Heart left ventricle (tissue), 16 donors: Measurements from ENCODE around the gene SNTB2. TPM values are rescaled to one million over a fixed set of nuclear protein-coding genes. Genes with fewer than 3 reads are reported as not detected.

Experiments
- ATAC-seq, 4 donors: fragments of 200-7000 bp; cut with Tn5 transposase; one replicate each; pipeline ENCODE4 v1.9.1; 2020 to 2022; ENCODE audit warnings: moderate library complexity in 4 of 4, mild to moderate bottlenecking in 3 of 4, moderate number of reproducible peaks in 1 of 4
- DNase-seq, 5 donors: peaks; one replicate each; pipeline ENCODE4 v3.0.0-alpha.2; 2020
- H3K27ac ChIP-seq, 12 donors: fragments of 200-600 bp; sonication (generic) in 4 of 12; one replicate each; pipeline versions ENCODE4 v1.5.0 to v1.8.0; 2016 to 2022; ENCODE audit warnings: mild to moderate bottlenecking in 2 of 12
- H3K27me3 ChIP-seq, 9 donors: fragments of 200-600 bp; sonication (generic) in 2 of 9; one replicate each; pipeline versions ENCODE4 v1.5.1 to v1.8.0; 2016 to 2022; ENCODE audit warnings: mild to moderate bottlenecking in 3 of 9
- H3K36me3 ChIP-seq, 9 donors: fragments of 200-600 bp; sonication (generic) in 2 of 9; one replicate each; pipeline versions ENCODE4 v1.5.0 to v1.8.0; 2018 to 2022; ENCODE audit warnings: mild to moderate bottlenecking in 2 of 9
- H3K4me1 ChIP-seq, 12 donors: fragments of 200-600 bp; sonication (generic) in 4 of 12; one replicate each; pipeline versions ENCODE4 v1.5.0 to v1.8.0; 2016 to 2022; ENCODE audit warnings: mild to moderate bottlenecking in 3 of 12
- H3K4me3 ChIP-seq, 12 donors: fragments of 200-600 bp; sonication (generic) in 4 of 12; one replicate each; pipeline versions ENCODE4 v1.5.0 to v1.8.0; 2017 to 2022; ENCODE audit warnings: mild to moderate bottlenecking in 9 of 12, moderate library complexity in 4 of 12
- H3K9me3 ChIP-seq, 12 donors: fragments of 200-600 bp; sonication (generic) in 4 of 12; one replicate each; pipeline versions ENCODE4 v1.5.0 to v1.8.0; 2016 to 2022; ENCODE audit warnings: mild to moderate bottlenecking in 1 of 12
- POLR2A ChIP-seq, 2 donors: fragments of 450-650 bp; IDR thresholded peaks; one replicate each; pipeline ENCODE4 v1.6.1; 2017; ENCODE audit warnings: antibody characterized with exemption in 2 of 2, mild to moderate bottlenecking in 2 of 2, moderate library complexity in 2 of 2
- WGBS, 4 donors: extraction: QIAGEN DNeasy Blood & Tissue Kit in 2 of 4; methylation state at CpG; one replicate each; pipeline versions ENCODE4 v1.1.5 to v1.1.7; 2013 to 2018; 5-methylcytosine and 5-hydroxymethylcytosine counted together
- intact Hi-C, 10 donors: fragments of 100-400 bp; cut with DNase I; formaldehyde crosslinking; loops; one replicate each; pipeline versions ENCODE4 v1.11.1 to v1.14.2; 2022
- polyA plus RNA-seq, 2 donors: library from polyadenylated mRNA; stranded (reverse); fragments of 200-250 nt; gene quantifications; one replicate each; pipeline ENCODE4 v1.2.3, GENCODE V29; 2013
- total RNA-seq, 9 donors: library from RNA; depleted of rRNA in 2 of 9; stranded (reverse); fragments of >200 nt in 2 of 9; fragmentation: NEBNext Ultra II Directional in 3 of 9; extraction: Animal tissue kit (Norgen Biotek cat#: 25700) in 3 of 9; gene quantifications; one replicate each; pipeline versions ENCODE4 v1.1.0 to v1.2.4, GENCODE V29; 2016 to 2023
- TF ChIP-seq, protein P1 (sequence below), 12 donors: fragments of 200-600 bp; sonication (generic) in 4 of 12; IDR thresholded peaks; one replicate each; pipeline versions ENCODE4 v1.5.0 to v1.8.0; 2018 to 2022; ENCODE audit warnings: antibody characterized with exemption in 12 of 12, mild to moderate bottlenecking in 5 of 12
- donor health status: ischemic (EF 13 %, LVEDD 7.1; RV severe dilation, severe dysfunction).
- donor health status: healthy with polysubstance abuse.
- donor health status: DM: no; HTN: yes; CAD: no.
- donor health status: DM: no; HTN: no; CAD: no.
- donor health status: ischemic (EF 25% LVEDD 6.9; RV normal size, moderate dysfunction).
- donor health status: ischemic (EF 25% LVEDD 5.7; RV mildly dilated, moderate dysfunction).
- donor health status: healthy.
- donor health status: DM: yes; HTN: yes; CAD: no.
- donor health status: ischemic (EF 35%, LVEDD 5.7; RV mildly dilated, moderate dysfunction).
- donor health status: nonischemic (EF 11% LVEDD 7.7; RV severe dilation, severe dysfunction).
- donor health status: DM: yes; HTN: yes; CAD: no.
- donor health status: PGD.
- donor health status: ischemic (EF 29% LVEDD 5.4; RV normal size, mild dysfunction).
- donor health status: nonischemic (EF 23%, LVEDD 6.1; RV moderate dilation, normal function).

The SNTB2 gene
- total and polyA plus RNA-seq, 11 donors: 2.2 to 28.5 (median 13.0) TPM

DNA sequence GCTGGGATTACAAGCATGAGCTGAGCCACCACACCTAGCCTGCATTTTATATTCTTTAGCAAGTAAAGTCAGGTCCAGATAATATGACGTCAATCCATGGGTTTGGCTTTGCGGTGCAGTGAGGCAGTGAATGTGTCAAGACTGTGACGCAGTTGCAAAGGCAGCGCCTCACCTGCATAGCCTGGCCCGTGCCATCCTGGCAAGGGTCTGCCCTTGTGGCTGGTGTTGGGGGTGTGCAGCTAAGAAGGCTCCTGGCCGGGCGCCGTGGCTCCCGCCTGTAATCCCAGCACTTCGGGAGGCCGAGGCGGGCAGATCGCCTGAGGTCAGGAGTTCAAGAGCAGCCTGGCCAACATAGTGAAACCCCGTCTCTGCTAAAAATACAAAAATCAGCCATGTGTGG, 136.5 kb downstream of the SNTB2 start:
- no peak for TF ChIP-seq POLR2A (IDR thresholded peaks at IDR 0.05)
- TF ChIP-seq, protein P1, sequence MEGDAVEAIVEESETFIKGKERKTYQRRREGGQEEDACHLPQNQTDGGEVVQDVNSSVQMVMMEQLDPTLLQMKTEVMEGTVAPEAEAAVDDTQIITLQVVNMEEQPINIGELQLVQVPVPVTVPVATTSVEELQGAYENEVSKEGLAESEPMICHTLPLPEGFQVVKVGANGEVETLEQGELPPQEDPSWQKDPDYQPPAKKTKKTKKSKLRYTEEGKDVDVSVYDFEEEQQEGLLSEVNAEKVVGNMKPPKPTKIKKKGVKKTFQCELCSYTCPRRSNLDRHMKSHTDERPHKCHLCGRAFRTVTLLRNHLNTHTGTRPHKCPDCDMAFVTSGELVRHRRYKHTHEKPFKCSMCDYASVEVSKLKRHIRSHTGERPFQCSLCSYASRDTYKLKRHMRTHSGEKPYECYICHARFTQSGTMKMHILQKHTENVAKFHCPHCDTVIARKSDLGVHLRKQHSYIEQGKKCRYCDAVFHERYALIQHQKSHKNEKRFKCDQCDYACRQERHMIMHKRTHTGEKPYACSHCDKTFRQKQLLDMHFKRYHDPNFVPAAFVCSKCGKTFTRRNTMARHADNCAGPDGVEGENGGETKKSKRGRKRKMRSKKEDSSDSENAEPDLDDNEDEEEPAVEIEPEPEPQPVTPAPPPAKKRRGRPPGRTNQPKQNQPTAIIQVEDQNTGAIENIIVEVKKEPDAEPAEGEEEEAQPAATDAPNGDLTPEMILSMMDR (IDR thresholded peaks at IDR 0.05): no peak
- no peak overlapping the region for H3K27ac ChIP-seq

DNA sequence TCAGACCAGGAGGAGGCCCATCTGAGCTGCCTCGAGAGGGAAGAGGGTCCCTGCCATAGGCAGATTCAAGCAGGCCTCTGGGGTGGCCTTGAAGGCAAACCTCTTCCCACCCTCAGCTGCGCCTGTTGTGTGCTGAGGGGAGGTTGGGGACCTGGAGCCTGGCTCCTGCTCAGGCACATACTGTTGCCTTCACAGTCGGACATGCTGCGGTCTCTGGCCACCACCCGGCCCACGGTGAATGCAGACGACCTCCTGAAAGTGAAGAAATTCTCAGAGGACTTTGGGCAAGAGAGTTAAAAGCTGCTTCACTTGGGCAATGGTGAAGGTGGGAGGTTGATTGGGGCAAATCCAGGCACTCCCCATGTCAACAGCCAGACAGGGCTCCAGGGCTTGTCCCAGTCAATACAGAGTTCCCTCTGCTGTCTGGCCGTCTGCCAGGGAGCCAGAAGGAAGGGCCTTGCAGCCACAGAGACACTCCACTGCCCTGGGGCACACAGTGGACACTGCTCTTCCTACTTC, 137.1 kb downstream of the SNTB2 start:
- WGBS, 4 donors: 76 to 83% (median 77%) methylated on average over 8 of the region's 8 CpGs
- no peaks in the 10 kb centered on the region for H3K27me3 ChIP-seq
- TF ChIP-seq, protein P1 (IDR thresholded peaks at IDR 0.05): no peak
- TF ChIP-seq POLR2A (IDR thresholded peaks at IDR 0.05): no peak
- H3K9me3 ChIP-seq: no peaks in the 10 kb centered on the region
- peaks cover 3 to 44% (median 20%) of the 10 kb centered on the region in 12 donors for H3K4me1 ChIP-seq
- H3K4me3 ChIP-seq: no peak overlapping the region
- intact Hi-C loops: no loop called here
- no peak overlapping the region for H3K27ac ChIP-seq
- DNase-seq: peak; percentile 52 to 83 (median 73)
- H3K36me3 ChIP-seq: peaks cover 5 to 97% (median 87%) of the 10 kb centered on the region in 9 donors
- peak in 3 of 4 donors; percentile 57 to 66 (median 63) for ATAC-seq

More for the DNA sequence above, 136.5 kb downstream of the SNTB2 start:
- DNase-seq (no peak), ATAC-seq (no peak)
- Histone ChIP-seq H3K27me3 (no peaks in the 10 kb centered on the region), H3K36me3 (peaks cover 5 to 98% (median 89%) of the 10 kb centered on the region in 9 donors), H3K4me1 (peaks cover 0 to 38% (median 13%) of the 10 kb centered on the region in 12 donors), H3K9me3 (no peaks in the 10 kb centered on the region), H3K4me3 (no peak overlapping the region)
- 90 to 98% (median 94%) methylated on average over 13 to 14 of the region's 14 CpGs for WGBS, 4 donors
- intact Hi-C loops: no loop called here

DNA sequence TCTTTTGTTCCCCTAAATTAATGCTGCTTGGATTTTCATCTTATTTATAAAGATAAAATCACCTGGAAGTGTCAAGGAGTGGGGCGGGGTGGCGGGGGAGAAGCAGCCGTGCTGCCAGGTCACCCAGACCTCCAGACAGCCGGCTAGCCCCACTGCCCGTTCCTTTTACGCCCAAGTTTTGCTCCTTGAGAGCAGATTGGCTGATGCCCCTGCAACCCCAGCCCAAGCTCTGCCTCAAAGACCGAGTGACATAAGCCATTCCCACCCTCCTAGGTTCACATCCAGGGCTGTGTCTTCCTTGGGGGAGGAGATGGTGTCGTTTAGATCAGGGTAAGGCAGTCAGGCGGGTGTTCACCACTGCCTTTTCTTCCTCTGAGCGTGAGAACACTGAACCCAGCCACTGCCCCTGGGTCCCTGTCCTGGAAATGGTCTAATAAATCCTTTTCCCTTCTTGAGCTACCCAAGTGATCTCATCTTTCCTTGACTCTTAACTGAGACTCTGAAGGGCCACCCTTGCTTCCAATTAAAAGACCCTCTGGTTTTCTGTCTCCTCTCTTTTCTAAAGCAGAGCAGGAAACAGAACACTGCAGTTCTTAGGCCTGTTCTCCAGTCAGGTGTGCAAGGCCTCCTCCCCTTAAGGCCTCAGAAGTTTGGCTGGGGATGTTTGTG, 137.8 kb downstream of the SNTB2 start:
- no peak for ATAC-seq
- intact Hi-C loops: no loop called here
- WGBS, 4 donors: 77 to 81% (median 79%) methylated on average over 10 of the region's 10 CpGs
- H3K27me3 ChIP-seq: no peaks in the 10 kb centered on the region
- no peak for TF ChIP-seq POLR2A (IDR thresholded peaks at IDR 0.05)
- TF ChIP-seq, protein P1 (IDR thresholded peaks at IDR 0.05): no peak
- no peak overlapping the region for H3K4me3 ChIP-seq
- H3K9me3 ChIP-seq: no peaks in the 10 kb centered on the region
- peaks cover 3 to 51% (median 26%) of the 10 kb centered on the region in 12 donors for H3K4me1 ChIP-seq
- H3K36me3 ChIP-seq: peaks cover 5 to 90% (median 80%) of the 10 kb centered on the region in 9 donors
- no peak overlapping the region for H3K27ac ChIP-seq
- no peak for DNase-seq

DNA sequence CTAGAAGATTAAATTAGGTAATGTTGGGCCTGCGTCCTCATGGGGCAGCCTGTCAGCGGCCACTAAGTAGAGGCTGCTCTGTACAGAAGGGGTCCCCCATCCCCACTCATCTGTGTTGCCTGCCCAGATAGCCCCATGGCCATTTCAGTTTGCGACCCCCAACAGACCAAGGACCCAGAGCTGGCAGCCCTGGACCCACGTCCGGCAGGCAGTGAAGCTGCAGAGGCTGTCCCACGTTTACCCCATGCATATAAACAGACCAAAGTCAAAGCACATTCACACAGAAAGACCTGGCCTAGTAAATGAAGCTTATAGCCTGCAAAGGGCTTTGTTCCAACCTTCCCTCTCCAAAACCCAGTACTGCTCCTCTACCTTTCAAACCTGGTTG, 138.8 kb downstream of the SNTB2 start:
- no peak for TF ChIP-seq POLR2A (IDR thresholded peaks at IDR 0.05)
- TF ChIP-seq, protein P1 (IDR thresholded peaks at IDR 0.05): no peak
- intact Hi-C loops: no loop called here
- ATAC-seq: no peak
- Histone ChIP-seq H3K36me3 (peaks cover 5 to 80% (median 70%) of the 10 kb centered on the region in 9 donors), H3K27ac (no peak overlapping the region), H3K27me3 (no peaks in the 10 kb centered on the region), H3K9me3 (no peaks in the 10 kb centered on the region), H3K4me3 (no peak overlapping the region), H3K4me1 (peaks cover 3 to 53% (median 28%) of the 10 kb centered on the region in 12 donors)
- no peak for DNase-seq
- 85 to 90% (median 87%) methylated on average over 6 of the region's 6 CpGs for WGBS, 4 donors
